ENCODE results near the gene FST. TPM values are rescaled to one million over a fixed set of nuclear protein-coding genes. Genes with fewer than 3 reads are reported as not detected.

The FST gene
- total and polyA plus RNA-seq, 2 of the 13 experiments (the other 11 are each of a cell fraction or from before 2014, with no cell fraction given) = 38.6 to 136 TPM

GRCh38 chr5:53481887-53482716, 1.7 kb downstream of the FST start (continued):
- TF ChIP-seq ZNF770 (CRISPR knock-in tag; IDR thresholded peaks at IDR 0.05) (no peak), SIN3A (IDR thresholded peaks at IDR 0.05; ENCODE audit: borderline replicate concordance, low read depth, low read length) (peak; percentile 15; the same call in 1 of the 2 replicates), MNT (IDR thresholded peaks at IDR 0.05) (peak; percentile 64), KDM6A (CRISPR knock-in tag; IDR thresholded peaks at IDR 0.05; ENCODE audit: low read depth) (no peak), FOXP1 (IDR thresholded peaks at IDR 0.05) (no peak), FOXP1 (CRISPR knock-in tag; IDR thresholded peaks at IDR 0.05) (no peak), RXRA (CRISPR knock-in tag; IDR thresholded peaks at IDR 0.05) (no peak; the same call in 1 of the 2 replicates), GATAD1 (CRISPR knock-in tag; IDR thresholded peaks at IDR 0.05) (no peak), ZNF816 (CRISPR knock-in tag; IDR thresholded peaks at IDR 0.05; ENCODE audit: borderline replicate concordance) (peak; percentile 56; the same call in 1 of the 2 replicates), BHLHE40 (IDR thresholded peaks at IDR 0.05; ENCODE audit: low read length) (peak; percentile 39; the same call in 1 of the 2 replicates), ZBTB49 (CRISPR knock-in tag; IDR thresholded peaks at IDR 0.05; ENCODE audit: borderline replicate concordance) (no peak), EED (CRISPR knock-in tag; IDR thresholded peaks at IDR 0.05) (peak; percentile 31; the same call in 1 of the 2 replicates), NR0B2 (CRISPR knock-in tag; IDR thresholded peaks at IDR 0.05) (no peak), TBX2 (CRISPR knock-in tag; IDR thresholded peaks at IDR 0.05; ENCODE audit: borderline replicate concordance) (peak; percentile 54; the same call in 1 of the 2 replicates), HNRNPL (IDR thresholded peaks at IDR 0.05; ENCODE audit: low read depth, low read length) (peak; percentile 90), ZNF296 (CRISPR knock-in tag; conservative IDR thresholded peaks at IDR 0.05) (no peak), ZNF670 (CRISPR knock-in tag; IDR thresholded peaks at IDR 0.05; ENCODE audit: borderline replicate concordance) (0 out of 2 replicates have a peak, but pooled peaks have one; percentile 23), ARNTL (CRISPR knock-in tag; IDR thresholded peaks at IDR 0.05) (0 out of 2 replicates have a peak, but pooled peaks have one; percentile 13)
- TF ChIP-seq, protein P1, sequence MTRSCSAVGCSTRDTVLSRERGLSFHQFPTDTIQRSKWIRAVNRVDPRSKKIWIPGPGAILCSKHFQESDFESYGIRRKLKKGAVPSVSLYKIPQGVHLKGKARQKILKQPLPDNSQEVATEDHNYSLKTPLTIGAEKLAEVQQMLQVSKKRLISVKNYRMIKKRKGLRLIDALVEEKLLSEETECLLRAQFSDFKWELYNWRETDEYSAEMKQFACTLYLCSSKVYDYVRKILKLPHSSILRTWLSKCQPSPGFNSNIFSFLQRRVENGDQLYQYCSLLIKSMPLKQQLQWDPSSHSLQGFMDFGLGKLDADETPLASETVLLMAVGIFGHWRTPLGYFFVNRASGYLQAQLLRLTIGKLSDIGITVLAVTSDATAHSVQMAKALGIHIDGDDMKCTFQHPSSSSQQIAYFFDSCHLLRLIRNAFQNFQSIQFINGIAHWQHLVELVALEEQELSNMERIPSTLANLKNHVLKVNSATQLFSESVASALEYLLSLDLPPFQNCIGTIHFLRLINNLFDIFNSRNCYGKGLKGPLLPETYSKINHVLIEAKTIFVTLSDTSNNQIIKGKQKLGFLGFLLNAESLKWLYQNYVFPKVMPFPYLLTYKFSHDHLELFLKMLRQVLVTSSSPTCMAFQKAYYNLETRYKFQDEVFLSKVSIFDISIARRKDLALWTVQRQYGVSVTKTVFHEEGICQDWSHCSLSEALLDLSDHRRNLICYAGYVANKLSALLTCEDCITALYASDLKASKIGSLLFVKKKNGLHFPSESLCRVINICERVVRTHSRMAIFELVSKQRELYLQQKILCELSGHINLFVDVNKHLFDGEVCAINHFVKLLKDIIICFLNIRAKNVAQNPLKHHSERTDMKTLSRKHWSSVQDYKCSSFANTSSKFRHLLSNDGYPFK (CRISPR knock-in tag; IDR thresholded peaks at IDR 0.05; ENCODE audit: borderline replicate concordance) = no peak

Data from HepG2 (cell line).